ENCODE measurements around the gene FXYD4.

The FXYD4 gene

GRCh38 chr10:43408331-43408709 is 36.9 kb downstream of the FXYD4 start:
- H3K27ac ChIP-seq: peak overlapping the region; percentile 99
- TF ChIP-seq CTCF (IDR thresholded peaks at IDR 0.05) (no peak), ZFX (IDR thresholded peaks at IDR 0.05; ENCODE audit: borderline replicate concordance) (no peak)

- peak within 1 kb of the TSS; percentile 99 for H3K27ac ChIP-seq
- TF ChIP-seq CTCF (IDR thresholded peaks at IDR 0.05) (no peak), ZFX (IDR thresholded peaks at IDR 0.05; ENCODE audit: borderline replicate concordance) (no peak)
These were observed 37.4 kb downstream of the FXYD4 start, which contains the start of gene HNRNPF for GRCh38 chr10:43408710-43409384. Gene HNRNPF, minus strand, starts transcription at chr10:43409186. Its CDS starts 21,302 bp downstream, at chr10:43387884.

GRCh38 chr10:43409385-43410109 is 38.1 kb downstream of the FXYD4 start:
- TF ChIP-seq ZFX (IDR thresholded peaks at IDR 0.05; ENCODE audit: borderline replicate concordance) (no peak), CTCF (IDR thresholded peaks at IDR 0.05) (no peak)
- peak overlapping the region; percentile 99 for H3K27ac ChIP-seq

- no peak for TF ChIP-seq ZFX (IDR thresholded peaks at IDR 0.05; ENCODE audit: borderline replicate concordance)
- no peak for TF ChIP-seq CTCF (IDR thresholded peaks at IDR 0.05)
- peak overlapping the region; percentile 99 for H3K27ac ChIP-seq
These were observed 38.9 kb downstream of the FXYD4 start for GRCh38 chr10:43410345-43410744.

- TF ChIP-seq CTCF (IDR thresholded peaks at IDR 0.05): no peak
- no peak for TF ChIP-seq ZFX (IDR thresholded peaks at IDR 0.05; ENCODE audit: borderline replicate concordance)
- H3K27ac ChIP-seq: no peak overlapping the region
These were observed 40.1 kb downstream of the FXYD4 start for GRCh38 chr10:43411536-43411935.

GRCh38 chr10:43415544-43415943 is 44.1 kb downstream of the FXYD4 start:
- no peak for TF ChIP-seq ZFX (IDR thresholded peaks at IDR 0.05; ENCODE audit: borderline replicate concordance)
- no peak for TF ChIP-seq CTCF (IDR thresholded peaks at IDR 0.05)
- no peak overlapping the region for H3K27ac ChIP-seq
